Measurements from ENCODE around the gene ABHD17A.
A peak's percentile ranks its signal among the peaks of the same experiment; 100 is the strongest.

Gene ABHD17A

DNA sequence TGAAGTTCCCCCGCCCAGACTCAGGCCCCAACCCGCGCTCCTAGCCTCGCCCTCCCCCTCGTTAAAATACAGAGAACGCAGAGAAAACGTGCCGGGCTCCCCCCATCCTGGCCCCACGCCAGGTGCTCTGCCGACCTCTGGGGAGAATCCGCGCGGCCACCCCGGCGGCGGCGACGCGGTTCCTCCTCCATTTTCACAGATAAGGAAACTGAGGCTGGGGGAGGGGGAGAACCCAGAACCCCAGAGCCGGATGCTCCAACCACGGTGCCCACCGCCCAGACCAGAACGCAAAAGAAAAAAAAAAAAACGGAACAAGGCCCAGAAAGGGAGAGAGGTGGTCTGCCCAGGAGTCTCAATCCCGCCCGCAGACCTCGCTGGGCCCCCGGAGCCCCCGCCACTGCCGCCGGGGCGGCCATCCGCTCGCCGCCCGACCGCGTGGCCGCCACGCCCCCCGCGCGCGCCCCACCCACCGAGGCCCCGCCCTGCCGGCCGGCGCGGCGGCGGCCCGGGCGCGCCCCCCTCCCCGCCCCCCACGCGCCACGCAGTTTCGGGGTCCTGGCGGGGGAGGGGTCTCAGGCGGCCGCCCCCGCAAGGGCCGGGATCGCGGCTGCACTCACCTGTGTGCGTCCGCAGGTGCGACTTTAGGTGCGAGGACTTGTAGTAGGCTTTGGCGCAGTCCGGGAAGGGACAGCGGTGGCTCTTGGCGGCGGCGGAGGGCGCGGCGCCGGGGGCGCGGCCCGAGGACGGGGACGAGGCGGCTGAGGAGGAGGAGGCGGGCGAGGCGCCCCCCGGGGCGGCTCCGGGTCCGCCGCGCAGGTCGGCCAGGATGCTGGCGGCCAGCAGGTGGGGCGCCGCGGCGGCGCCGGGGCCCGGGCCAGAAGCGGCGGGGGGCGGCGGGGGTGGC, 22.6 kb downstream of the ABHD17A start:
- no peak for DNase-seq

- DNase-seq: peak; percentile 20
These were observed 23.2 kb downstream of the ABHD17A start for GRCh38 chr19:1862068-1862423.

GRCh38 chr19:1861599-1862031, 23.7 kb downstream of the ABHD17A start:
- DNase-seq: no peak

- DNase-seq: no peak
These were observed 24.3 kb downstream of the ABHD17A start for GRCh38 chr19:1860821-1861598.

GRCh38 chr19:1860042-1860775, 25.1 kb downstream of the ABHD17A start:
- no peak for DNase-seq

DNA sequence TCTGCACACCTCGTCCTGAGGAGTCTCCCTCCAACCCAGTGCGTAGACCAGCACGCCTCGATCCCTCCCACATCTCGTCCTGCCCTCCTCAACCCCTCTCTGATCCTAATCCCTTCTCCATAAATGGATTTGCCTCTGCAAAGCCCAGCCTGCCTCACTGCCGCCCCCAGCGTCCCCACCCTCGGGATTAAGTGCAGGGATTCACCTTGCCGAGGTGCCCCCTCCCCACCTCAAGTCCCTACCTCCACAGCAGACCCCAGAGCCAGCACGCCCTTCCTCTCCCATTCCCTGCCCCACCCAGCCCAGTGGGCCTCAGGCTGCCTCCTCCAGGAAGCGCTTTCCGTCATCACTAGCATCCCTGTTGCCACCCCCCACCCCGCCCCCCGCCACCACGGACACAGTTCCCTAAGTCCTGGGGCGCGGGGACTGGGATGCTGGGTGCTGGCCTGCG, 25.9 kb downstream of the ABHD17A start:
- DNase-seq: no peak

GRCh38 chr19:1858412-1859081, 26.7 kb downstream of the ABHD17A start:
- DNase-seq: no peak

GRCh38 chr19:1857648-1858326, 27.5 kb downstream of the ABHD17A start:
- no peak for DNase-seq

DNA sequence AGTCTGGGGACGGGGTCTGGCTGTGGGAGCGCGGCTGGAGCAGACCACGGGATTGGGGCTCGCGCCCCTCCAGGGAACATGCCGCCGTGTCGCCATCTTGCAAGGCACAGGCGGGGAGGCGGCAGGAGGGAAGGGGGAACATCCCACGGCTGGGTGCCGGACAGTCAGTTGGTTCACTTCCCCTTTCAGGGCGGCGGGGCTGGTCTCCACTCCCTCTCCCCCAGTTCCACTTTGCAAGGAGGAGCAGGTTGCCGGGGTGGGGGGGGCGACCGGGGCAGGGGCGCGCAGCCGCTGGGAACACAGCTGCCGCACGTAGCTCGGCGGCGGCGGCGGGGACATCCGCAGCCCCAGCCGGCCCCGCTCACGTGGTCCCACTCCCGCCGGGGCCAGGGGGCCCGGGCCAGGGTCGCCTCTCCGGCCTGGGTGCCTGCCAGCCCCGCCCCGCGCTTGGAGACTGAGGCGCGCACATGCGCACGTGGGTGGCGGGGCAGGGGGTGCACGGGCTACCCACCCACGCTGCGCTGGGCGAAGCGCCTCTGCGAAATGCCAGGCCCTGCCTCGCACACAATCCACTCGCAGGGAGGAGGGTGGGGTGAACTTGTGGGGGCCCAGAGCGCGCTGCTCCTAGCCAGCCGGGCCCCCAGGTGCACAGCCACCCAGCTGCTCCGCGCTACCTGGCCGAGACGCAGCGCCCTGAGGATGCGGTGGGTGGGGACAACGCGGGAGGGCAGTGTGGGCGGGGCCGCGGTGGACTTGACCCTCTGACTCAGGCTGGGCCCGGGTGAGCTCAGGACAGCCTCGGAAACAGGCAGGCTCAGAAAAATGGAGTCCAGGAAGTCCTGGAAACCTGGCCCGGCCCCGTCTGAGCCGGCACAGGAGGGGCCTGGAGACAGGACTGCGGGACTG, 28.3 kb downstream of the ABHD17A start:
- DNase-seq: peak; percentile 66

DNA sequence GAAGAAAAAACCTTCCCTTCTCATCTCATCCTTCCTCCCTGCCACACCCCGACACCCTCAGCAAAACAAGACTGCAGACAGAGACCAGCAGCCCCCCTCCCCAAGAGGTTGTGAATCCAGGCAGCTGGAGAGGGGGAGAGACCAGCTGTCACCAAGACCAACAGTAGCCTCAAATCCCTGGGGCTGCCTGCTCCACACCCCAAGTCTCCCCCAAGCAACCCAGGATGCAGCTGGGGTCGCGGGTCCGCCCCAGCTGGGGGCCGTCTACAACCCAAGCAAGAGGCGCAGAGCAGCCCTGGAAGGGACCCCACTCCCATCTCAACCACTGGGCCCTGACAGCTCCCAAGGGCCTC, 29.0 kb downstream of the ABHD17A start:
- DNase-seq: no peak

GRCh38 chr19:1855828-1856255, 29.5 kb downstream of the ABHD17A start:
- no peak for DNase-seq

DNA sequence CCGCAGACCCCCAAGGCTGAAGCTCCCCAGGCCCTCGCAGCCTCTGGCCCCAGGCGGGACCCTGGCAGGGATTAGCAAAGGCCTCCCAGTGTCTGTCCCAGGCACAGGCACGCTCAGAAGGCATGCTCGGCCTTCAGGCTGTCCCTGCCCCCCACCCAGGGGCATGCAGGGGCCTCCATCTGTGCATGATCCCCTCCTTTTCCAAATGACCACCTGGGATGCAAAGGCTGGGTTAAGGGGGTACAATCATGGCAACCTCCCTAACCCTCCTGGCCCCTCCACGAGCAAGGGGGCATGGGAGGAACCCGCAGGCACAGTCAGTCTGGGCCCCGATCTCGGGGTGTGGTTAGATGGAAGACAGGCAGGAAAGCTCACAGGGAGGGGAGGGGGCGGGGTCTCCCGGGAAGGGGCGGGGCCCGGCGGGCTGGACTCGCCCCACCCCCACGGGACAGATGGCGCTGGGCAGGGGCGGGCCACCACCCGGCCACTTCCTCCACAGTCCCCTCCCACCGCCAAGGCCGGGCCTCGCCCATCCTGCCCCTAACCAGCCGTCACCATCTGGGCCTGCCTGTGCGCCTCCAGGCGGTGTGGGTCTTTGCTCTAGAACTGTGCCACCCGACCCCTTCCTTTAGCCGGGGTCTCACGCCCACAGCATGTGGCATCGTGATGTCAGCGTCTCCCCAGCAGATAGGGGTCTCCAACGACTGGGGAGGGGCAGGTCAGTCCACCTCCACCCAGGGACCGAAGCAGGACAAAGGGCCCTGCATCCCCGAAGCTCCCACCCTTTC, 30.1 kb downstream of the ABHD17A start:
- DNase-seq: peak; percentile 76

- DNase-seq: no peak
These were observed 30.7 kb downstream of the ABHD17A start for GRCh38 chr19:1854542-1855039.

DNA sequence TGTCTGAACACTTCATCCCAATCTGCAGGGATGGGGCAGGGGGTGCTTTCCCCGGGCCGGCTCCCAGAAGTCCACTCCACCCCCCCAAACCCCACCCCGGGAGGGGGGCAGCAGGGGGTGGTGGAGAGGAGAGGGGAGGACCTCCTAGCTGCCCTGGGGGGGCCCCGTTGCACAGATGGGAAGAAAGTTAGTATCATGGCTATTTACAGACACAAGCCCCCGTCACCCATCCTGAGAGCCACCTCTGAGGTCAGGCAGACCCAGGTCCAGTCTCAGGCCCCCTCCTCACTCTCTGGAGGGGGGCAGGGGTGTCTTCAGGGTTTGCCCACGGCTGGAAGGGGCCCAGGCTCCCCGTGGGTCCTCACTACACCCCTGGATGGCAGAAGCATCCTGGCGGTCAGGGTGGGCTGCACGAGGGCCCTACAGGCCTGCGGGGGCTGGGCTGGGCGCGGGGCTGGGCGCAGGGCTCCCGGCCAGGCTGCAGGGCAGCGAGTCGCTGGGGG, 31.2 kb downstream of the ABHD17A start:
- no peak for DNase-seq

DNA sequence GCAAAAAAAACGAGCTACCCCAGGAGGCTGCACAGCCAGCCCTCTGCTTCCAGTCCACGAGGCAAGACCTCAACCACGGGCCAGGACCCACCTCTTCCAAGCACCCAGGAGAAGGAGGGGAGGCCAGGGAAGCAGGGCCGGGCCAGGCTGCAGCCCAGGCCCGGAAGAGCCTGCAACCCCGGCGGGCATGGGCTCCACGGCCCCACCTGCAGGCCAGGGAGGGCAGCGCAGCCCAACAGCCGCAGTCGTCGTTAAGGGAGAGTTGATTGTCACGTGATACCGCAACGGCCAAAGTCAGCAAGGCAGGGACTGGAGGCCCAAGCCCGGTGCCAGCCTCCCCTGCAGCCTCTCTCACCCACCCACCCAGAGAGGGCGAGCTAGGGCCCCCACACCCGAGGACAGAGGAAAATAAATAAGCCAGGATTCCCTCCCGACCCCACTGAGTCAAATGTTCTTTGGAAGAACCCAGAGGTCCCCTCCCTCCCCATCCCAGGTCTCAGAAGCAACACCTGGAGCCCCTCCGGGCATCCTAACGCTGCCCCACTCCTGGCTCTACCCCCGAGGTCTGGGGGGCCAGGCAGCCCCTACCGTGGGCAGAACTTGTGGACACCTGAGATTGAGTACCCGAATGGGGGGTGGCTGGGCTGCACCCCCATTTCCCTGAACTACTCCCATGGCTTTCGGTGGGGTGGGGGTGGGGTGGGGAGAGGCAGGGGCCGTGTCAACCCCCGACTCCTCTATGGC, 31.8 kb downstream of the ABHD17A start:
- DNase-seq: peak; percentile 56

- DNase-seq: no peak
These were observed 32.6 kb downstream of the ABHD17A start for GRCh38 chr19:1852581-1853128.

GRCh38 chr19:1851654-1852580, 33.4 kb downstream of the ABHD17A start:
- no peak for DNase-seq

Measured in KG1 (cell line).